COLO668 (cell line): Measurements from ENCODE around the gene TSPAN14.
A peak's percentile ranks its signal among the peaks of the same experiment; 100 is the strongest.
"Not testable (repeated sequence)": the region's sequence is repeated elsewhere in the genome, so short reads cannot be mapped to it uniquely, and the experiment has no call there.

ENCODE experiments used
- DNase-seq: peaks from one replicate; lab custom pipeline; 2025; ENCODE audit not compliant: unreplicated experiment; lab: John Stamatoyannopoulos, UW

TSPAN14 gene

DNA sequence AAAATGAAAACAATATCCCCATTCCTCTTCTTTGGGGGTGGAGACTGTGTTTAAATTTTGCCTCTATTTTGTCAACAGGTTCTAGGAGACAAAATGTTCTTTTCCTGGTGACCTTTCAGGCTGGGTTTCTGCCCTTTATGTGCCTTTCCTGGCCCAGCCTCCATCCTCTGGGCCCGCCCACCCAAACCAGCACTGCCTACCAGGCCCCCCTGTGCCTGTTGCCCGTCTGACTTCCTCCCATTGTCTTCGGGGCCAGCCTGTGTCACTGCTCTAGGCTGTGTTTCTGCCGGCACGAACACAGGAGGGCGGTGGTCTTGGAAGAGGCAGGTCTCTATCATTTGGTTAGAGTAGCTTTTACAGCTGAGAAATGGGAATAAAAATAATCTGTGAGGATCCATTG lies 13.9 kb downstream of the TSPAN14 start:
- peak; percentile 6 for DNase-seq

DNA sequence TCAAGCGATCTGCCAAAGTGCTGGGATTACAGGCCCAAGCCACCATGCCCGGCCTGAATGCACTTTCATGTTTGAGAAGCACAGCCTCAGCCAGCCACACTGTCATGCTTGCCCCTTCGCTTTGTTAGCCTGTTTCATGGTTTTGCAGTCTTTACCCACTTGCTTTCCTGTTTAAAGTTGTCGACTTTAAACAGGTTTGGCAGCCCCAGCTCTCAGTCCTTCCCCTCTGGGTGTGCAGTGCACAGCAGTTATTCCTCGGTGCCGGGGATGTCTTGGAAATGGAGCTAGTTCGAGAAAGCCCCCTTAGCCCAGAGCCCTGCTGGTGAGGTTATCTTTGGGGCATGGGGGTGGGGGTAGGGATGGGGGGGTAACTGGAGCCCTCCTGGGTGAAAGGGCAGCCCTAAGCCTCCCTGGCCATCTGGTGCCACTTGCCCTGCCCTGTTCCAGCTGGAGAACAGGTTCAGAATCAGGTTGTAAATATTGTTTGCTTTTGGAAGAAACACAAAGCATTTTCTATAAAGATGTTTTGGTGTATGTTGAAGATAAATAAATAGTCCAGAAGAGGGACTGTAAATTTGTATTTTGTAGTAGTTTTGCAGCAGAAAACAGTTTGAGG lies 14.8 kb downstream of the TSPAN14 start:
- peak; percentile 34 for DNase-seq

DNA sequence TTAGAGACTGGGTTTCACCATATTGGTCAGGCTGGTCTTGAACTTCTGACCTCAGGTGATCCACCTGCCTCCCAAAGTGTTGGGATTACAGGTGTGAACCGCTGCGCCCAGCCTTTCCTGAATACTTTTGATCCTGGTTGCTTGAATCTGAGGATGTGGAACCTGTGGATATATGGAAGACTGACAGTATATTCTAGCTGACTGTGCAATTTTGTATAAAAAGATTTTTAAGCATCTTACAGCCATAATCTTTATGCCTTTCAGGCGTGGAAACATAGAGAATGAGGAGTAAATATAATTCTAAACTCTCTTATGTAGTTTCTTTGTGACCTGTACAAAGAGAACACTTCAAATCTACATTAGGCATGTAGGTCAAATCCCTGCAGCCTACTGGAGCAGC lies 16.2 kb downstream of the TSPAN14 start:
- no peak for DNase-seq

DNA sequence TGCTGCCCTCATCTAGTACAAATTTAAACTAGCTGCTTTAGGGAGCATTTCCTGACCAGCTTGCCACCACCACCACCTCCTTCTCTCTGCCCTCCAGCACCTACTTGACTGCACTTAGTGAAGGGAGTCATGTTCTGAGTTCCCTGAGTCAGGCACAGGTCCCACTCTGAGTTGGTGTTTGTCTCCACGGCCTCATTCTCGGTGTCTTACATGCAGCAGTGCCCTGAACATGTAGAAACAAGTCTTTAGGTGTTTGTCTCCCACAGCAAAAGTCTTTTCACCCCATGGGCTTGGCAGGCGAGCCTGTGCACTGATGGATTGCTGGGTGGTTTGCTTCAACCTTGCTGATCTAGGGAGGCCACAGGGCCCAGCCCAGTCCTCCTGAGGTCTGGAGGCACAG lies 16.9 kb downstream of the TSPAN14 start:
- peak; percentile 7 for DNase-seq

DNA sequence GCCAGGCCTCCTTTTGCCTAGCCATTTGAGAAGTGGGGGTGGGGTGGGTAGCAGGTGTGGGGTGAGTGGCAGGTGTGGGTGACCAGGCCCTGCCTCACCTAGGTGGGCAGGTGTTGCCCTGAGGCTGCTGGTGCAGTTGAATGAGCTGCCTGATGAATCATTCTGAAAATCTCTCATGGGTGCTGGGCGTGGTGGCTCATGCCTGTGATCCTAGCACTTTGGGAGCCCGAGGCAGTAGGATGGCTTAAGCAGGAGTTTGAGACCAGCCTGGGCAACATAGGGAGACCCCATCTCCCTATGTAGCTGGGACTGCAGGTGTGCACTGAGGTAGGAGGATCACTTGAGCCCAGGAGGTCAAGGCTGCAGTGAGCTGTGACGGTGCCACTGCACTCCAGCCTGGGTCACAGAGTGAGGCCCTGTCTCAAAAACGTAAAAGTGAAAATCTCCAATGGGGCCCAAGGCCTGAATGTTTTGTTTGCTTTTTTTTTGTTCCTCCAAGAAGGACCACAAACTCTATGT lies 17.7 kb downstream of the TSPAN14 start:
- DNase-seq = peak; percentile 89

DNA sequence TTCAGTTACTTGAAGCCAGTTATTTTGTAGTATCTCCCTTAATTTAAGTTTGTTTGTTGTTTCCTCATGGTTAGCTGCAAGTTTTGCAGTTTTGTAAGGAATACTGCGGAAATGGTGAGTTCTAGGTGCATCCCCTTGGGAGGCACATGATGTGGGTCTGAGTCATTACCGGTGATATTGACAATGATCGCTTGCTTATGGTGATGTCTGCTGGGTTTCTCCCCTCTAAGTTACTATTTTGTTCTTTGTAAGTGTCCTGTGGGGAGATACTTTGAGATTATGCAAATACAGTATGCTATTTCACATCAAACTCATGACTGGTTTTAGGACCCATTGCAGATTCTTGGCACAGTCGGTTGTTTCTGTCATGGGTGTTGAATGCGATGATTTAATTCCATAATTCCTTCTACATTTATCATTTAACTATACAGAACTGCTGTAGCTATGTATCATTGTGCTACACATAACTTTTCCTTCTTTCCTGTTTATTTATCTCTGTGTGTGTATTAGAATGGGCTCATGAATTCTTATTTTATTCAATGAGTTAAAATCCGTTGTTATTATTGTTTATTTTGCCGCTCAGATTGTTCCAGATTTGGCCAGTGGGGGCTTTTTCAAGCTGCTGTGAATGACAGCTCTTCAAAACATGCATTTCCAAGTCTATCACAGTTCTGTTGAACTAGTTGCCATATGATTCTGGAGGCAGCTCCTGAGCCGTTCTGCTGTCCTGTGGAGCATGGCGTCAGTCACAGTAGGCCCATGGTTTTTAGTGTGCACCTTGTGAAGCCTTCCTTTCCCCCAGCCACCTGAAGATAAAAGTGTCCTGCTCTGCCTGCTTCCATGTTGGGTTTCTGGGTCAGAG lies 18.4 kb downstream of the TSPAN14 start:
- DNase-seq = no peak

DNA sequence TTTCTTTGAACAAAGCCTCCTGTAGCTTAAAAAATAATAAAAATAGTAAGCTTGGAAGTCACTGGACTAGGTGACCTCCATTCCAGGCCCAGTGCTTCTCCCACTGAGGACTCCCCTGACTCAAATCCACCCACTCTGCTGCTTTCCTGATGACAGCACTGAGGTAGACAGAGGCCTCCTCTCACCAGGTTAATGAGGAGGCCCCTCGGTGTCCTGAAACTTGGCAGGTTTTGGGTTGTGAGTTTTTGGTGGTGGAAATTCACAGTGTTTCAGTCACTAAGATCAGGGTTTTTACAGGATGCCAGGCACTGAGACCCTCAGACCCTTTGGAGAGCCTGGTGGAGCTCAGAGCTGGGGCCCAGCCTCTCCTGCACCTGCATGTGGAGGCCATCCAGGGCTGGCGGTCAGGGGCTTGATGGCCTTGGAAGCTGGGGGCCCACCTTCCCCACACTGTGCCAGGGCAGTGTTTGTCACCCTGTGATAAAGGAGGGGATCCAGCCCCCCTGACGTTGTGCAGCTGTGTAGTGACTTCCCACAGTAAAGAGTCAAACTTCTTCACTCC lies 19.1 kb downstream of the TSPAN14 start:
- DNase-seq = no peak

DNA sequence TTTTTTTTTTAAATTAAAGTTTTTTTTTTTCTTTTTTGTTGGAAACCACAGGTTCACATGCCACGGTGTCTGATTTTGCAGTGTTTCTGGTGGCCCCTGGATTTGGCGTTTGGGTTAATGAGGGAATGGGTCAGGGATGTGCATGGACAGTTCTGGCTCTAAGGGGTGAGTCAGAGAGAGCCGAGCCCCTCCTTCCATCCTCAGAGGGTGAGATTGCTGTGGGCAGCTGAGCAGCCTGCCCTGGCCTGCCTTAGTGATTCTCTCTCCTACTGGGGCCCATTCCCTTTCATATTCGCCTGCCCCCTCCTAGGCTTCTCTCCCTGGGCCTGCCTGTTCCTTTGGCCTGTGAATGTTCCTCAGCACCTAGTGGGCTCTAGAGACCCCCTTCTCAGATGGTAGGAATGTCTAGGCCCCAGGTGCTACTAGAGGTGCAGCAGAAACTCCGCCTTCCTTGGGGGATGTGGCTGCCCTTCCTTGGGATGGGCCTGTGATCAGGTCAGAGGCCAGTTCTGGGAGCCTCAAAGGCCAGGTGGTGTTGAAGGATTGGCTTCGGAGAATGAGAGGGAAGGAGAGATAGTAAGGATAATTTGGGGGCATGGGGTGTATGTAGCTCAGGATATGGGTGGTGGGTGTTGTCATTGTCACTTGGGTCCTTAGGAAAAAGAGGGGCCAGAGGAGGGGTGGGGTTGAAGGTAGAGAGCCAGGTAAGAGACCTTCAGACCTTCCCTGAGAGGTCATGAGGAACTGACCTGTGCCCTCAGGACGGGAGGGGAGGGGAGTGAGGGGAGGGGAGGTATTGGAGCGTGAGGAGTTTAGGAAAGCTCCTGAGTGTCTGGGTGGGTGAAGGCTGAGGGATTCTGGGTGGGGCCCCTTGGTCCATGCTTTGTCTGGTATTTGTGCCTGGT lies 19.8 kb downstream of the TSPAN14 start:
- DNase-seq = no peak

DNA sequence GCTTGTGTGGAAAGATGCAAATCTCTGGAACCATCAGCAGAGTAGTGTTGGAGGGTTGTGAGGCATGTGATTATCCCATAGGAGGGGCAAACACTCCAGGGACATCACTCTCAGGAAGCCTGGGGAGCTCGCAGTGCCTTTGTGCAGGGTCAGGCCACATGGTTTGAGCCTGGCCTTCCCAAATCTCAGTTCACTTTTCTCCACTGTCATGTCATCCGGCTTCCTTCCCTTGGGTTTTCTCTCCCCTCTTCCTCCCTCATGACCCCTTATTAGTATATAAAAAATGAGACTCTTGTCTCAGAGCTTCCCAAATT lies 20.4 kb downstream of the TSPAN14 start:
- DNase-seq = no peak

DNA sequence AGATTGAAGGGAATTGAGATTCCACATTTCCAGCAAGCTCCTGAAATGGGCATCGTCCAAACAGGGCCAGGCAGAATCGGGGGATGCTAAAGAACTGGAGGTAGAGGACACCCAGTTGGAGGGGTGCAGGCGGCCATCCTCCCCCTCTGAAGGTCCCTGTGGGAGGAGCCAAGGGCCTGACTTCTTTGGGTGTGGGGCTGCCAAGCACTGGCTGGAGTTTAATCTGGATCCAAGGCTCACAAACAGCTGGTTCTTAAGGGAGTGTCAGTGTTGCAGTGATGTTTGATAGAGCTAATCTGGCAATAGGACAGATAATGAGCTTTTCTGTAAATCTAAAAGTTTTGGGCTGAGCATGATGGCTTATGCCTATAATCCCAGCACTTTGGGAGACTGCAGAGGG lies 20.8 kb downstream of the TSPAN14 start:
- no peak for DNase-seq

DNA sequence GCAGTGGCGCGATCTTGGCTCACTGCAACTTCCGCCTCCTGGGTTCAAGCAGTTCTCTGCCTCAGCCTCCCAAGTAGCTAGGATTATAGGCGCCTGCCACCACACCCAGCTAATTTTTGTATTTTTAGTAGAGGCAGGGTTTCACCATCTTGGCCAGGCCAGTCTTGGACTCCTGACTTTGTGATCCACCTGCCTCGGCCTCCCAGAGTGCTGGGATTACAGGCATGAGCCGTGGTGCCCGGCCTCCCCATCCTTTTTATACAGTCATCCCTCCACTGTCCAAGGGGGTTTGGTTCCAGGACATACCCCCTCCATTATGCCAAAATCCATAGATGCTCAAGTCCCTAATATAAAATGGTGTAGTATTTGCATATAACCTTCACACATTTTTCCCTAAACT lies 21.5 kb downstream of the TSPAN14 start:
- DNase-seq = not testable (repeated sequence)

DNA sequence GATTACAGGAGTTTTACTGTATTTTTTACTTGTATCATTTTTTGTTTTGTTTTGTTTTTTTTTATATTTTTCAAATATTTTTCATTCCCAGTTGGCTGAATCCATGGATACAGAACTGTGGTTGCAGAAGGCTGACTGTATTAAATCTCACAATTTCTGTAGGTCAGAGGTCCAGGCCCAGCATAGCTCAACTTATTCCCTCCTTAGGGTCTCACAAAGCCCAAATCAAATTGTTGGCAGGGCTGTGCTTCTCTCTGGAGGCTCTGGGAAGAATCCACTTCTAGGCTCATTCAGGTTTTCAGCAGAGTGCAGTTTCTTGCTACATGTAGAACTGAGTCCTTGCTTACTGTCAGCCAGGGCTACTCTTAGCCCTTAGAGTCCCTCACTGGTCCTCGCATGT lies 22.6 kb downstream of the TSPAN14 start:
- DNase-seq = no peak

DNA sequence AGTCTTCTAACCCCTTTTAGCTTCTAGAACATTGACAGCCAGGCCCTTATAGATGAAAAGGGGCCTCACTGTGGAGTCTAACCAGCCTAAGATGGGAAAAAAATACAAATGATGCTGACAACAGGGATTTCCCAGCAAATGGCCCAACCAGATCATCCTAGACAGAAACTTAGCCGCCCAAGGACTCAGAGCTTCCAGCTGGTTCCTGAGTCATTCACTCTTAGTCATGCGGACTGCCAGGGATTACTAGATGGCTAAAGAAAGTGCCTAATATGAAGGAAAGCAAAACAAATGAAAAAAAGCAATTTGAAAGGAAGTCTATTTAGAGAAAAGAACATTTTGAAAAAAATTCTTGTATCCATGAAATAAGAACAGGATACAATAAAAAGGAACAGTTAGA lies 23.7 kb downstream of the TSPAN14 start:
- no peak for DNase-seq

DNA sequence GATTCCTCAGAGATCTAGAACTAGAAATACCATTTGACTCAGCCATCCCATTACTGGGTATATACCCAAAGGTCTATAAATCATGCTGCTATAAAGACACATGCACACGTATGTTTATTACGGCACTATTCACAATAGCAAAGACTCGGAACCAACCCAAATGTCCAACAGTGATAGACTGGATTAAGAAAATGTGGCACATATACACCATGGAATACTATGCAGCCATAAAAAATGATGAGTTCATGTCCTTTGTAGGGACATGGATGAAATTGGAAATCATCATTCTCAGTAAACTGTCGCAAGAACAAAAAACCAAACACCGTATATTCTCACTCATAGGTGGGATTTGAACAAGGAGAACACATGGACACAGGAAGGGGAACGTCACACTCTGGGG lies 26.3 kb downstream of the TSPAN14 start:
- DNase-seq = not testable (repeated sequence)

DNA sequence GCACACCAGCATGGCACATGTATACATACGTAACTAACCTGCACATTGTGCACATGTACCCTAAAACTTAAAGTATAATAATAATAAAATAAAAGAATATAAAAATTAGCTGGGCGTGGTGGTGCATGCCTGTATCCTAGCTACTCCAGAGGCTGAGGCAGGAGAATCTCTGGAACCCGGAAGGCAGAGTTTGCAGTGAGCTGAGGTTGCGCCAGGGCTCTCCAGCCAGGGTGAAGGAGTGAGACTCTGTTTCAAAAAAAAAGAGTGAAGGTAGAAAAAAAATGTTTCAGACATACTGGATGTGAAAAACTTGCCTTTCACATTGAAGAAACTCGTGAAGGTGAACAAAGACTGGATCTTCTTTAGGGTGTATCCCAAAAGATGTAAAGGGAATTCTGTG lies 26.7 kb downstream of the TSPAN14 start:
- no peak for DNase-seq

DNA sequence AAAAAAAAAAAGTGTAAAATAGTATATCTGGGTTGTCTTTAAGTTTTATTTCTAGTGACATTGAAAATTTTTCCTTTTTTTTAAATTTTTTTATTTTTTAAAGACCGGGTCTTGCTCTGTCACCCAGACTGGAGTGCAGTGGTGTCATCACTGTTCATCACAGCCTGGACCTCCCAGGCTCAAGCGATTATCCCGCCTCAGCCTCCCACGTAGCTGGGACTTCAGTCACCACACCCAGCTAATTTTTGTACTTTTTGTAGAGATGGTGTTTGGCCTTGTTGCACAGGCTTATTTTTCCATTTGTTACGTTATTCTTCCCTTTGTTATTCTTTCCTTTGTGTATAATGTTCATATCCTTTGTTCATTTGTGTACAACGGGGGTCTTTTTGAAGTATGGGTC lies 30.1 kb downstream of the TSPAN14 start:
- DNase-seq = no peak

DNA sequence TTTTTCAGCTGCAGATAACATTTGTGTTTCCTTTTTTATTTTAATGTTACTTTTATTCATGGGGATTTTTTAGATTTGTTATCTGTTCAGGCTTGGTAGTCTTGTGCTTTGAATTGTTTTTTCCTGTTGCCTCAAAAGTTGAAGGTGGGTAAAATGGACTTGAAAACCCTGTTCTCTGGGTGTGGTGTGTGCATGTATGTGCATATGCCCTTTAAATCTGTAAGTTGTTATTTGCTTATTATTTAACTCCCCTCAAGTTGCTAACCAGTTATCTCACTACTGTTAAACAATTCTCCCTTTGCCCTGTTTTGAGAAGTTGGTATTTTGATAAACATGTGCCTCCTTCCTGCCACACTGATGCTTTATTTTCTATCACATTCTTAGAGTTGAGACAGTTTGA lies 30.6 kb downstream of the TSPAN14 start:
- no peak for DNase-seq

DNA sequence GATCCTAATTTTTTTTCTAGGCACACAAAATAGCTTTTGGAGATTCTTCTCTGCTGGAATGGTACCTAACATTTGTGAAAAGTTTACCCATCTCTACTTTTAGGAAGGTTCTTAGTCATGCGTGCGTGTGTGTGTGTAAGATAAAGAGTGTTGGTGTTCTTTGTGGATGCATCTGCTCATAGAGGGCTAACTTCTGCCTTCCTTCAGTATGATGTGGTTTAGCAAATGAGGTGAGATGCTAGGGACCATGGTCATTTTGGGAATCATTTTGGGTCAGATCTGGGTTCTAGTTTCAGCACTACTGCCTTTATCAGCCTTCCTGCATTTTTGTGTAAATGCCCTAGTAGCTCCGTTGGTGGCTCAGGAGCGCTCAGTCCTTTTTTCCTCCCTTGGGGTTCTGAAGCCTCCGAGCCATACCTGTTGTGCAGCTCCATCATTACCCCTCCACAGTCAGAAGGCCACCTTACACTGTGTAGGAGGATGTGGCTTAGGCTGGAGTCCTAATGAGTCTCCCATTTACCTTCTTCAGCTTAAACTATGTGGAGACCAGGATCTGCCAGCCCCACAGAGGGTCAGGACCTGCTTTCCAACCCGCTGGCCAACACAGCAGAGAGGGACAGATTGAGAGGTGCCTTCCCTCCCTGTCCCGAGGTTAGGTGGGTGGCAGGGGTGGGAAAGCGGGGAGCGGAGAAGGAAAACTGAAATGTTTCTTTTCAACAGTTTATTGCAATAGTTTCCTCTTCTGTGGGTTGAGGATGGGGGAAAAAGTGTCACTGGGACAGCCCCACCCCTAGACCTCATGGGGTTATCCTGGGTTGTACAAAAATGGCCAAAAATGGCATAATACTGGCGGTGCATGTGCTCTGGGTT lies 31.2 kb downstream of the TSPAN14 start:
- no peak for DNase-seq

DNA sequence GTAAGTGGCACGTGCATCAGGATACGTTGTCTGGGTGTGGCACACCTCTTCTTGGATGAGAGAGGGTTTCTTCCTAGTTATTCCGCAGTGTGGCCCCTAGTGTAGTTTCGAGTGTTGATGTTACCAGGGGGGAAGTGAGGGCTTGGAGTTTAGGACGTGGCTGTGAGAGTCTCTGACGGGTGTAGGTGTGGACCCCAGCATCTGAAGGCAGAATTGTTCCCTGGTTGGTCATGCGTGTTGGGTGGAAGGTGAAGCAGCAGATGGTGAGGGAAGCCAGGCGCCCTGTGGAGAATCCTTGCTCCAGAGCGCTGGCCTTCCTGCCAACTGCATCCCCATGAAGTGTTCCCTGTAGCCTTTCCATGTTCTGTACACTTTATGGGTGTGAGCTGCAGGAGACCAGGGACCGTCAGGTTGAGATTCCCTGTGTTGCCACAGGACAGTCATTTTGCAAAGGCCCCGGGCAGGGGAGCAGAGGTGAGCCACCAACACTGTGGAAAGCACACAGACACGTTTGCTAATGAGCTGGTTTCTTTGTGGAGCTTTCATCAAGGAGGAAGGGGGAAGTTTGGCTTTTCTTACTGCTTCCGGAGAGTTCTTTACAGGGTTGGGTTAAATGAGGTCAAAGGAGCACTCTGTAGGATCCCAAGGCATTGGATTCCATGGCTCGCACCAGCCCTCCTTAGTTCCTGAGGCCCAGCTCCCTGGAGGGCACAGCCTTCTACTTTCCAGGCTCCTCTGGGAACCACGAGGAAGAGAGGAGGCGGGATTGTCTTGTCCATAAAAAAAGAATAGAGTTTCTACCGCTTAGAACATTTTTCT lies 32.0 kb downstream of the TSPAN14 start:
- no peak for DNase-seq
